ENCODE data around the gene HES5. TPM values are rescaled to one million over a fixed set of nuclear protein-coding genes. Genes with fewer than 3 reads are reported as not detected.

HES5 gene
- polyA plus RNA-seq, 3 donors, result not detected

DNA sequence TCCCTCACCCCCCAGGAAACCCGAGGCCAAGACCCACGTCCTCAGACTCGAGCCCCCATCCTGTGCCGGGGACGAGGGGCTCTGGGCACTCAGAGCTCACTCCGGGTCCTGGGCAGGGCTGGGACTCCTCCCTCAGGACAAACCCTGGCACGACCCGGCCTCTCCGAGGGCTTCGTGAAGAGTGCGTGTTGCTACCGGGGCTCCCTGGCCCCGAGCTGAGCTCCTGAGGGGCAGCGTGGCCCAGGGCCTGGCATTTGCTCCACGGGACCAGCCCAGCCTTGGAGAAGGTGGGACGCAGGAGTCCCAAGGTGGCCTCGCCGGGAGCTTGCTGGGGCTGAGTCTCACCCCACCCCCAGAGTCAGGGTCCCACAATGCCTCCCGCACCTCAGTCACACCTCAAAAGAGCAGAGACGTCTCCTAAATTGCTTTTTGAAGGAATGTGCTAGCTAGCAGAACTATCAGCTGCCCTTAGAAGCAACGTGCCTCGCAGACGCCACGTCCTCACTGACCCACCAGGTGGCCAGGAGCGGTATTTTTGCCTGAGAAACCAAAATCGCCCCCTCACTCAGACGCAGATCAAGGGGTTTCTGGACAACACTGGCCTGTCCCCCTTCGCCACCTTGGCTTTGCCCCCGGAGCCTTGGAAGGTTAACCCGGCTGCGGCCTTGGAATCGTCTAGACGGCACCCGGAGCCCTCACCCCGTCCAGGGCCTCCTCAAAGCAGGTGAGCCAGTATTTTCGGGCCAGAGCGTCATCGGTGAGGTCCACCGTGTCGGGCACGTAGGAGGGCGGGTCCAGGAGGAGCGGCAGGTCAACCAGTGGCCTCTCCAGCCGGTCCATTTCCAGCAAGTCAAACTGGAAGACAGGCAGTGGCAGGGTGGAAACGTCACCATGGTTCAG lies 14.9 kb downstream of the HES5 start:
- H3K27ac Mint-ChIP-seq, result peak overlapping the region in 1 of 7 donors; percentile 5
- Histone ChIP-seq H3K36me3 (replicated peaks in 1 of 2; ENCODE audit: control insufficient read depth in 1 of 2, insufficient read depth in 2 of 2, low read length in 2 of 2) (peaks cover 97 to 98% of the 10 kb centered on the region in 2 donors), H2AFZ (ENCODE audit: insufficient read depth, low read depth, low read length, poor library complexity, severe bottlenecking) (no peak overlapping the region), H3K4me1 (ENCODE audit: control insufficient read depth in 1 of 2, insufficient read depth in 2 of 2, low read length in 2 of 2) (no peaks in the 10 kb centered on the region), H4K20me1 (ENCODE audit: insufficient read depth, low read length) (peaks cover 64% of the 10 kb centered on the region), H3K4me2 (replicated peaks; ENCODE audit: extremely low read depth, low read length, poor library complexity, severe bottlenecking) (no peak overlapping the region), H3K27ac (ENCODE audit: low read depth in 1 of 2, low read length in 2 of 2) (no peak overlapping the region), H3K9ac (ENCODE audit: insufficient read depth, low read length, poor library complexity, severe bottlenecking) (no peak overlapping the region), H3K9me3 (replicated peaks in 1 of 2; ENCODE audit: control insufficient read depth in 1 of 2, insufficient read depth in 1 of 2, low read length in 2 of 2) (no peaks in the 10 kb centered on the region), H3K4me3 (replicated peaks in 1 of 3; ENCODE audit: low read depth in 2 of 3, low read length in 3 of 3) (no peak overlapping the region), H3K79me2 (ENCODE audit: insufficient read depth, low read length) (no peaks in the 10 kb centered on the region), H3K27me3 (ENCODE audit: control insufficient read depth in 2 of 2, insufficient read depth in 2 of 2, low read length in 2 of 2) (no peaks in the 10 kb centered on the region)
- no peak for DNase-seq
- H3K4me1 Mint-ChIP-seq, result no peaks in the 10 kb centered on the region
- H3K36me3 Mint-ChIP-seq, result peaks cover 74 to 98% of the 10 kb centered on the region in 2 donors
- H3K4me3 Mint-ChIP-seq, result no peak overlapping the region
- TF ChIP-seq, protein P1, sequence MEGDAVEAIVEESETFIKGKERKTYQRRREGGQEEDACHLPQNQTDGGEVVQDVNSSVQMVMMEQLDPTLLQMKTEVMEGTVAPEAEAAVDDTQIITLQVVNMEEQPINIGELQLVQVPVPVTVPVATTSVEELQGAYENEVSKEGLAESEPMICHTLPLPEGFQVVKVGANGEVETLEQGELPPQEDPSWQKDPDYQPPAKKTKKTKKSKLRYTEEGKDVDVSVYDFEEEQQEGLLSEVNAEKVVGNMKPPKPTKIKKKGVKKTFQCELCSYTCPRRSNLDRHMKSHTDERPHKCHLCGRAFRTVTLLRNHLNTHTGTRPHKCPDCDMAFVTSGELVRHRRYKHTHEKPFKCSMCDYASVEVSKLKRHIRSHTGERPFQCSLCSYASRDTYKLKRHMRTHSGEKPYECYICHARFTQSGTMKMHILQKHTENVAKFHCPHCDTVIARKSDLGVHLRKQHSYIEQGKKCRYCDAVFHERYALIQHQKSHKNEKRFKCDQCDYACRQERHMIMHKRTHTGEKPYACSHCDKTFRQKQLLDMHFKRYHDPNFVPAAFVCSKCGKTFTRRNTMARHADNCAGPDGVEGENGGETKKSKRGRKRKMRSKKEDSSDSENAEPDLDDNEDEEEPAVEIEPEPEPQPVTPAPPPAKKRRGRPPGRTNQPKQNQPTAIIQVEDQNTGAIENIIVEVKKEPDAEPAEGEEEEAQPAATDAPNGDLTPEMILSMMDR (IDR thresholded peaks at IDR 0.05), result no peak
- H3K27me3 Mint-ChIP-seq (ENCODE audit: low read depth in 3 of 3), result peaks cover 0 to 2% (median 0%) of the 10 kb centered on the region in 3 donors
- intact Hi-C loops (cut with micrococcal nuclease), result no loop called here
- 97% methylated on average over 45 of the region's 45 CpGs for WGBS (ENCODE audit: insufficient coverage)
- no peaks in the 10 kb centered on the region for H3K9me3 Mint-ChIP-seq

DNA sequence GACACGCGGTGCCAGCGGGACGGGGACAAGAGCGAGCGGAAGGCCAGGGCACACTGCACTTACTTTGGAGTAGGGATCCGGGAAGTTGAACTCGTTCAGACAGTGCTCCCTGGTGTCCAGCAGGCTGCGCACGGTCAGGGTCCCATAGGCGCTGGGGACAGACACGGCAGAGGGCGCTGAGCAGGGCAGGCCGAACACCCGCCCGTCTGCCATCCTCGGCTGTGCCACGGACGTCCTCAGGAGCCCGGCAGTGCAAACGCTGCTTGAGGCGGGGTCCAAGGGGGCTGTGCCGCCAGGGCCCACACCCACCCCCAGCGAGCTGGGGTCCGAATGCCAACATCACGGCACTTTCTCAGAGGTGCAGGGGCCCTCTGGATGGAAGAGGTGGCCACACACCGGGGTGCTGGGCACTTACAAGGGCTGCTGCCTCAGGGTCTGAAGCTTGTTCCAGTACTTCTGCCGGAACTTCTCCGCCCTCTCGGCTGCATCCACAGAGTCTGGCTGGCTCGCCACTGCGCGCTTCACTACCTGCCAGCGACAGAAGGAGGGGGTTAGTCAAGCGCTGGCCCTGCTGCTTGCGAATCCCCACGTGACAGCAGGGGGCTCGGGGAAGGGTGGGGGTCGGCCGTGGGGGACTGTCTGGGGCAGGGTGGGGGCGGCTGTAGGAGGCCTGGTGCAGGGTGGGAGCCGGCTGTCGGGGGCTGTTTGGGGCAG lies 16.0 kb downstream of the HES5 start:
- no peak overlapping the region for H3K9ac ChIP-seq (ENCODE audit: insufficient read depth, low read length, poor library complexity, severe bottlenecking)
- TF ChIP-seq, protein P1 (IDR thresholded peaks at IDR 0.05), result no peak
- H3K27ac Mint-ChIP-seq, result peak overlapping the region in 1 of 7 donors; percentile 76
- no peaks in the 10 kb centered on the region for H3K9me3 ChIP-seq (replicated peaks in 1 of 2; ENCODE audit: control insufficient read depth in 1 of 2, insufficient read depth in 1 of 2, low read length in 2 of 2)
- H3K27ac ChIP-seq (ENCODE audit: low read depth in 1 of 2, low read length in 2 of 2), result no peak overlapping the region
- H4K20me1 ChIP-seq (ENCODE audit: insufficient read depth, low read length), result peaks cover 65% of the 10 kb centered on the region
- intact Hi-C loops (cut with micrococcal nuclease), result no loop called here
- H3K4me1 ChIP-seq (ENCODE audit: control insufficient read depth in 1 of 2, insufficient read depth in 2 of 2, low read length in 2 of 2), result no peaks in the 10 kb centered on the region
- H3K4me3 Mint-ChIP-seq, result no peak overlapping the region
- no peaks in the 10 kb centered on the region for H3K9me3 Mint-ChIP-seq
- WGBS (ENCODE audit: insufficient coverage), result 98% methylated on average over 36 of the region's 43 CpGs
- no peaks in the 10 kb centered on the region for H3K4me1 Mint-ChIP-seq
- peaks cover 98% of the 10 kb centered on the region in 2 donors for H3K36me3 ChIP-seq (replicated peaks in 1 of 2; ENCODE audit: control insufficient read depth in 1 of 2, insufficient read depth in 2 of 2, low read length in 2 of 2)
- H3K4me3 ChIP-seq (replicated peaks in 1 of 3; ENCODE audit: low read depth in 2 of 3, low read length in 3 of 3), result no peak overlapping the region
- peaks cover 0 to 2% (median 0%) of the 10 kb centered on the region in 3 donors for H3K27me3 Mint-ChIP-seq (ENCODE audit: low read depth in 3 of 3)
- H3K36me3 Mint-ChIP-seq, result peaks cover 75 to 99% of the 10 kb centered on the region in 2 donors
- no peaks in the 10 kb centered on the region for H3K79me2 ChIP-seq (ENCODE audit: insufficient read depth, low read length)
- H3K4me2 ChIP-seq (replicated peaks; ENCODE audit: extremely low read depth, low read length, poor library complexity, severe bottlenecking), result no peak overlapping the region
- H2AFZ ChIP-seq (ENCODE audit: insufficient read depth, low read depth, low read length, poor library complexity, severe bottlenecking), result no peak overlapping the region
- DNase-seq, result no peak
- no peaks in the 10 kb centered on the region for H3K27me3 ChIP-seq (ENCODE audit: control insufficient read depth in 2 of 2, insufficient read depth in 2 of 2, low read length in 2 of 2)
